IPS-NIHi7 (cell line): Measurements from ENCODE around the gene NTM.
A peak's percentile ranks its signal among the peaks of the same experiment; 100 is the strongest.

Experiments used
- DNase-seq: peaks from one replicate; pipeline ENCODE4 v3.0.0; 2012; ENCODE audit warnings: mixed read lengths; ENCODE audit errors: extremely low spot score

The NTM gene

GRCh38 chr11:132253469-132254264 lies 883.3 kb downstream of the NTM start:
- DNase-seq, result no peak

GRCh38 chr11:132254906-132255305 lies 884.5 kb downstream of the NTM start:
- DNase-seq, result no peak

GRCh38 chr11:132256528-132257279 lies 886.3 kb downstream of the NTM start:
- DNase-seq, result no peak

- DNase-seq, result no peak
Measured at GRCh38 chr11:132257871-132258270, 887.5 kb downstream of the NTM start.

- no peak for DNase-seq
Measured at GRCh38 chr11:132258875-132259274, 888.5 kb downstream of the NTM start.

GRCh38 chr11:132260636-132261035 lies 890.2 kb downstream of the NTM start:
- no peak for DNase-seq

GRCh38 chr11:132263241-132263640 lies 892.8 kb downstream of the NTM start:
- DNase-seq, result no peak

GRCh38 chr11:132263875-132264274 lies 893.5 kb downstream of the NTM start:
- no peak for DNase-seq

GRCh38 chr11:132264616-132265015 lies 894.2 kb downstream of the NTM start:
- DNase-seq, result no peak

- DNase-seq, result peak; percentile 52
Measured at GRCh38 chr11:132278801-132279574, 908.6 kb downstream of the NTM start.

- peak; percentile 33 for DNase-seq
Measured at GRCh38 chr11:132284048-132284447, 913.6 kb downstream of the NTM start.

GRCh38 chr11:132284611-132285010 lies 914.2 kb downstream of the NTM start:
- DNase-seq, result no peak

- no peak for DNase-seq
Measured at GRCh38 chr11:132285631-132286030, 915.2 kb downstream of the NTM start.

- DNase-seq, result no peak
Measured at GRCh38 chr11:132286106-132286505, 915.7 kb downstream of the NTM start.

GRCh38 chr11:132288036-132288435 lies 917.6 kb downstream of the NTM start:
- no peak for DNase-seq

GRCh38 chr11:132289590-132290256 lies 919.3 kb downstream of the NTM start:
- no peak for DNase-seq

GRCh38 chr11:132293586-132293985 lies 923.2 kb downstream of the NTM start:
- DNase-seq, result no peak

- no peak for DNase-seq
Measured at GRCh38 chr11:132296946-132297610, 926.7 kb downstream of the NTM start.

GRCh38 chr11:132298357-132298756 lies 927.9 kb downstream of the NTM start:
- no peak for DNase-seq

- peak; percentile 65 for DNase-seq
Measured at GRCh38 chr11:132300283-132300682, 929.9 kb downstream of the NTM start.

GRCh38 chr11:132301465-132301864 lies 931.0 kb downstream of the NTM start:
- DNase-seq, result no peak
